Epithelial cell of esophagus (primary cell): ENCODE measurements around the gene SHMT2.

Experiments used
- DNase-seq: peaks from one replicate; pipeline ENCODE4 v3.0.0; 2010; ENCODE audit warnings: low read depth
- H3K4me3 ChIP-seq: 2 replicates; pipeline ENCODE4 v1.5.1; 2011; ENCODE audit warnings: mild to moderate bottlenecking, low read length, control low read depth
- CTCF ChIP-seq: IDR thresholded peaks from 2 replicates; pipeline ENCODE4 v1.5.1; 2011; ENCODE audit warnings: low read depth, mild to moderate bottlenecking, low read length, control low read depth, inconsistent platforms; ENCODE audit not compliant: insufficient read depth; ENCODE audit errors: missing control alignments

The SHMT2 gene

GRCh38 chr12:57196956-57197355 is 32.6 kb upstream of the SHMT2 start:
- H3K4me3 ChIP-seq: no peak overlapping the region
- no peak for TF ChIP-seq CTCF
- DNase-seq: no peak

GRCh38 chr12:57198329-57198728 is 31.2 kb upstream of the SHMT2 start:
- no peak for TF ChIP-seq CTCF
- no peak overlapping the region for H3K4me3 ChIP-seq

GRCh38 chr12:57199191-57199590 is 30.3 kb upstream of the SHMT2 start:
- H3K4me3 ChIP-seq: no peak overlapping the region
- no peak for DNase-seq
- TF ChIP-seq CTCF: no peak

More at GRCh38 chr12:57198329-57198728, 31.2 kb upstream of the SHMT2 start:
- DNase-seq: no peak

- TF ChIP-seq CTCF: no peak
- DNase-seq: no peak
Measured at GRCh38 chr12:57200497-57200896, 29.0 kb upstream of the SHMT2 start.

GRCh38 chr12:57201219-57201618 is 28.3 kb upstream of the SHMT2 start:
- TF ChIP-seq CTCF: no peak
- no peak overlapping the region for H3K4me3 ChIP-seq
- DNase-seq: no peak

More at GRCh38 chr12:57200497-57200896, 29.0 kb upstream of the SHMT2 start:
- H3K4me3 ChIP-seq: no peak overlapping the region

- DNase-seq: no peak
- H3K4me3 ChIP-seq: no peak overlapping the region
- no peak for TF ChIP-seq CTCF
Measured at GRCh38 chr12:57201631-57202030, 27.9 kb upstream of the SHMT2 start.

- no peak for DNase-seq
- TF ChIP-seq CTCF: no peak
- no peak overlapping the region for H3K4me3 ChIP-seq
Measured at GRCh38 chr12:57202321-57202720, 27.2 kb upstream of the SHMT2 start.
